GM18508 (cell line): ENCODE data around the gene SMG5.

Experiments used
- ATAC-seq: cut with Tn5 transposase; IDR thresholded peaks from one replicate; pipeline ENCODE4 v1.9.1; 2021; ENCODE audit warnings: moderate number of reproducible peaks; ENCODE audit not compliant: insufficient read depth, unreplicated experiment

SMG5 gene

GRCh38 chr1:156283521-156283920 is 896 bp upstream of the SMG5 start:
- ATAC-seq = no peak

- ATAC-seq = peak; percentile 4
Measured at GRCh38 chr1:156281693-156282478, 739 bp downstream of the SMG5 start.

GRCh38 chr1:156281281-156281680 is 1.3 kb downstream of the SMG5 start:
- no peak for ATAC-seq

GRCh38 chr1:156279837-156280236 is 2.8 kb downstream of the SMG5 start:
- no peak for ATAC-seq

GRCh38 chr1:156276966-156277381 is 5.7 kb downstream of the SMG5 start:
- no peak for ATAC-seq

GRCh38 chr1:156276532-156276931 is 6.1 kb downstream of the SMG5 start:
- ATAC-seq = no peak

- no peak for ATAC-seq
Measured at GRCh38 chr1:156270314-156270713, 12.3 kb downstream of the SMG5 start.

GRCh38 chr1:156268336-156268735 is 14.3 kb downstream of the SMG5 start:
- ATAC-seq = no peak

- ATAC-seq = no peak
Measured at GRCh38 chr1:156266051-156266450, 16.6 kb downstream of the SMG5 start.

GRCh38 chr1:156263288-156263655 is 19.4 kb downstream of the SMG5 start:
- no peak for ATAC-seq

GRCh38 chr1:156262461-156263287 is 20.0 kb downstream of the SMG5 start:
- ATAC-seq = no peak

GRCh38 chr1:156260896-156261295 is 21.7 kb downstream of the SMG5 start:
- no peak for ATAC-seq

- ATAC-seq = no peak
Measured at GRCh38 chr1:156259805-156260204, 22.8 kb downstream of the SMG5 start.

- no peak for ATAC-seq
Measured at GRCh38 chr1:156258859-156259258, 23.8 kb downstream of the SMG5 start.

- no peak for ATAC-seq
Measured at GRCh38 chr1:156257711-156258110, 24.9 kb downstream of the SMG5 start.

- ATAC-seq = no peak
Measured at GRCh38 chr1:156253634-156254033, 29.0 kb downstream of the SMG5 start.

GRCh38 chr1:156251527-156251926 is 31.1 kb downstream of the SMG5 start:
- ATAC-seq = no peak

GRCh38 chr1:156249593-156249992 is 33.0 kb downstream of the SMG5 start:
- no peak for ATAC-seq

- ATAC-seq = no peak
Measured at GRCh38 chr1:156248323-156248683, 34.3 kb downstream of the SMG5 start.

- no peak for ATAC-seq
Measured at GRCh38 chr1:156247460-156248322, 34.9 kb downstream of the SMG5 start, which contains the start of gene PAQR6. Gene PAQR6, minus strand, starts transcription at chr1:156248056. Its CDS starts 1,325 bp downstream, at chr1:156246731.
